ENCODE measurements around the gene AZGP1.
"Not testable (repeated sequence)": the region's sequence is repeated elsewhere in the genome, so short reads cannot be mapped to it uniquely, and the experiment has no call there.

AZGP1 gene

DNA sequence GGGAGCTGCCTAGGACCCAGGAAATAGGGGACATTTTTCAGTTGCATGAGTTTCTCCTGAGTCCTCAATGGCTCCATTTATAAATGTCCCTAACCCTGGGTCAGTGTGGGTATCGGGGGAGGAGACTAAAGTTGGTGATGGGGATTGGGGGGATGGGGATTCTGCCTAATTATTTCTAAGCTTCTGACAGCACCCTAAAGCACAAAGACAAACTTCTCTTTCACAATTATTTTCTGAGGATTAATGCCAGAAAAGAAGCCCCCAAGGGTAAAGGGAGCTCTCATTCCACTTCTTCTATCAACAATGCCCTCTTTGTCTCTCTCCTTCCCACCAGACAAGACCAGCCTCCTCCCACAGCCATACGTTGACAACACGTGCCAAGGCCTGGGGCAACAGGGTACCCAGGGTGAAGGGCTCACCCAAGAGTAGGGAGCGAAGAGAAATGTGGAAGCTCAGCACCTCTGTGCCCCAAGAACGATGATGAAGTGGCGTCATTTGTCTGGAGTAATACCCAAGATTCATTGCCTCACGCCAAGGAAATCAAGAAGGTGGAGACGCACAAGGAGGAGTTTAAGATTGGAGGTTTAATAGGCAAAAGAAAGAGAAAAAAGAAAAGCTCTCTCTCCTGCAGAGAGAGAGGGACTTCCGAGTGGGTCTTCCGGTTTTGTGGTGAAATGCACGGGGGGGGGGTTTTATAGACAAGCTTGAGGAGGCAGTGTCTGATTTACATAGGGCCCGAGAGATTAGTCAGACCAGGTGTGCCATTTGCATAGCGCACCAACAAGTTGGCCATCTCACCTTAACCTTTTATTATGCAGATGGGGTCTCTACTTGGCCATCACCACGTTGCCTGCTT is 32.0 kb downstream of the AZGP1 start:
- H3K27me3 Mint-ChIP-seq = peaks cover 5% of the 10 kb centered on the region
- peak overlapping the region; percentile 38 for H3K4me3 Mint-ChIP-seq
- H3K27ac Mint-ChIP-seq = no peak overlapping the region
- peaks cover 6% of the 10 kb centered on the region for H3K9me3 Mint-ChIP-seq
- H3K36me3 Mint-ChIP-seq = no peaks in the 10 kb centered on the region
- peaks cover 10% of the 10 kb centered on the region for H3K4me1 Mint-ChIP-seq

DNA sequence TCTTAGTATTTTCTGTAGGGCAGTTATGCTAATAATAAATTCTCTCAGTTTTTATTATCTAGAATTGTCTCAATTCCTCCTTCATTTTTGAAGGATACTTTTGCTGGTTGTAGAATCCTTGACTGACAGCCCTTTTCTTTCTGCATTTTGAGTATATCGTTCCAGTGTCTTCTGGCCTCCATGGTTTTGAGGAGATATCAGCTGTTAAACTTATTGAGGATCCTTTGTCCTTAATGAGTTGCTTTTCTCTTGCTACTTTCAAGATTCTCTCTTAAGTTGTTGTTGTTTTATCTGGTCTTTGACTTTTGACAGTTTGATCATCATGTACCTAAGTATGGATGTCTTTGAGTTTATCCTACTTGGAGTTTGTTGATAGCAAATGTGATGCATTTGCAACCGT is 37.5 kb downstream of the AZGP1 start:
- Mint-ChIP-seq H3K4me1 (peaks cover 12% of the 10 kb centered on the region), H3K27ac (no peak overlapping the region), H3K9me3 (peaks cover 9% of the 10 kb centered on the region), H3K27me3 (peaks cover 5% of the 10 kb centered on the region), H3K36me3 (no peaks in the 10 kb centered on the region), H3K4me3 (no peak overlapping the region)

DNA sequence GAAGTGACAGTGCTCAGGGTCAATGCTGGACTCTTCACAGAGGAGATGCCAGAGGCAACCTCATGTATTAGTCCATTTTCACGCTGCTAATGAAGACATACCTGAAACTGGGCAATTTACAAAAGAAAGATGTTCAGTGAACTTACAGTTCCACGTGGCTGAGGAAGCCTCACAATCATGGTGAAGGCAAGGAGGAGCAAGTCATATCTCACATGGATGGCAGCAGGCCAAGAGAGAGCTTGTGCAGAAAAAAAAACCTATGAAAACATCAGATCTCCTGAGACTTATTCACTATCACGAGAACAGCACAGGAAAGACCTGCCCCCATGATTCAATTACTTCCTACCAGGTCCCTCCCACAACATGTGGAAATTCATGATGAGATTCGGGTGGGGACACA is 40.8 kb downstream of the AZGP1 start:
- H3K27ac Mint-ChIP-seq, H3K4me3 Mint-ChIP-seq, H3K27me3 Mint-ChIP-seq, H3K9me3 Mint-ChIP-seq, H3K36me3 Mint-ChIP-seq: not testable (repeated sequence)
- H3K4me1 Mint-ChIP-seq = peaks cover 18% of the 10 kb centered on the region

DNA sequence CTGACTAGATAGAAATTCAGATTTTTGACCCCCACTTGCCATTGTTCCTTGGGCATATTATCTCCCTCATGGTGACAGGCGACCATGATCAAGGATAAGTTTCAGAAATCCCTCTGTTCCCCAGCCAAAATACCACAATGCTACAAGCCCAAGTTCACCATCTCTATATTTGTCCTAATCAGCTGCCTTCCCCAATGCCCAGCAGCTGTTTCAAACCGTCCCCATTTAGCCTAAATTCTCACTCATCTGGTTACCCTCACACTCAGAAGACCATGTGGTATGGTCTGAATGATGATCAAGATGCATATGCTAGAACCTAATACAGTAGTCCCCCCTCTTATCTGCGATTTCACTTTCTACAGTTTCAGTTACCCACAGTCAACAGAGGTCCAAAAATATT is 45.5 kb downstream of the AZGP1 start:
- Mint-ChIP-seq H3K4me3 (no peak overlapping the region), H3K27me3 (peaks cover 1% of the 10 kb centered on the region), H3K9me3 (no peaks in the 10 kb centered on the region), H3K4me1 (peaks cover 37% of the 10 kb centered on the region), H3K36me3 (no peaks in the 10 kb centered on the region), H3K27ac (no peak overlapping the region)

DNA sequence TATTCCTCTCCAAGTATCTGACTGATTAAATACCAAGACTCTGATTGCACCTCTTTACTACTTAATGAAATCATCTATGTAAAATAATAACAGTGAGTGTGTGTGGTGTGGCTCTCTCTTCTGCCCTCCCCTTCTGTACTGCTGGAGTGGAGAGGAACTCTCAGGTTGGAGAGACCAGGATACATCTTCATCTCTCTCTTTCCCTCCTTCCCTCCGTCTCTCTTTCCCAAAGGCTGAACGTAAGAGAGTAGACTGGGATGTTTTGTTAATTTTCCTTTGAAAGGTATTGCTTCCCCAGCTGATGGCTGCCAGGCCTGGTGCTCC is 46.1 kb downstream of the AZGP1 start:
- Mint-ChIP-seq H3K4me3 (peak overlapping the region; percentile 75), H3K36me3 (no peaks in the 10 kb centered on the region), H3K4me1 (peaks cover 30% of the 10 kb centered on the region), H3K27me3 (peaks cover 1% of the 10 kb centered on the region), H3K9me3 (no peaks in the 10 kb centered on the region), H3K27ac (peak overlapping the region; percentile 77)

DNA sequence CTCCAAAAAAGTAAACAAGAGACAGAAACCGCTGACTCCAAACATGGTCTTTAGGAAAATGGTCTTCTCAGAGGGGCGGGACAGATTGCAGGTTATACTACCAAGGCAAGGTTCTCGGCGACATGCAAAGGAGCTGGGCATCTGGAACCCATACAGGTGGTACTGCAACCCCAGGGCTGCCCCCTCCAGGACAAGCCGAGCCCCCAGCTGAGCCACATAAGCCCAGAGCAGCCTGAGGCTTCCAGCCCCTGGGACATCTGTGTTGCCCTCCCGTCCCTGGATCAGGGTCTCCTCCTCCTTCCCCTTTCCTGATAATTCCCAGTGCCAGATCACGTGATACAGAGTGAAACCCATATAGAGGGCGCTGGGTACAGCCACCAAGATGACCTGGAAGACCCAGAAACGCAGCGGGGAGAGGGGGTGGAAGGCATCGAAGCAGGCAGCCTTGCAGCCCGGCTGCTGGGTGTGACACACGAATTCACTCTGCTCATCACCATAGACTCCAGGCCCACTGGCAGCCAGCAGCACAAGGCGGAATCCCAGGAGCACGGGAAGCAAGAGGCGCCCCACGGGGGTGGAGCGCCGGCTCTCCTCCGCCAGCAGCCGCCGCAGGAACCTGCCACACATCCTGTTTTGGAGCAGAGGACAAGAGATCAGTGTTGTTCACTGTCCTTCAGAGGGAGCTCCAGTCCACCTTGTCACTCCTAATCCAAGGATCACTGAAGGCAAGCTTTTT is 46.7 kb downstream of the AZGP1 start, which contains the start of gene GJC3:
TSS of gene GJC3 (minus strand) at position 627 of the 736 bp plus-strand sequence. CDS start at position 627, 0 bp downstream.
- H3K36me3 Mint-ChIP-seq = no peaks in the 10 kb centered on the region
- H3K9me3 Mint-ChIP-seq = no peaks in the 10 kb centered on the region
- H3K27me3 Mint-ChIP-seq = peaks cover 1% of the 10 kb centered on the region
- H3K27ac Mint-ChIP-seq = peak within 1 kb of the TSS; percentile 77
- peaks cover 28% of the 10 kb centered on the region for H3K4me1 Mint-ChIP-seq
- peak within 1 kb of the TSS; percentile 75 for H3K4me3 Mint-ChIP-seq

DNA sequence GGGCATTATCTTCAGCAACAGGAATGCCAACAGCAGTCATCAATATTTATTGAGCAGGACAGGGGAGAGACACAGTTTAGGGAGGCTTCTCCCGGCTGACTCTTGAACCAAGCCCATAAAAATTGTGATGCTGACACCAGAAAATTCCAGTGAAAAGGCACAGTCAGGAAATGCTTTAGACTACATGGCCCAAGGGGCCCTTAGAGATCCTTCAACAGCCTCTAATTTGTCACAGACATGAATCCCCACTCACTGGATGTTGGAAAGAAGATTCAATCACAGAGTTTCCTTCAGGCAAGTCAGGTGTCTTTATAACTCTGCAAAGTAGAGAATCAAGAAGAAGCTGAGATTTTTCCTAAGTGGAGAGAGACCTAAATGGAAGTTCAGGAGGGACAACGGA is 47.6 kb downstream of the AZGP1 start:
- H3K27me3 Mint-ChIP-seq = peaks cover 1% of the 10 kb centered on the region
- H3K4me1 Mint-ChIP-seq = peaks cover 28% of the 10 kb centered on the region
- no peak overlapping the region for H3K27ac Mint-ChIP-seq
- H3K36me3 Mint-ChIP-seq = no peaks in the 10 kb centered on the region
- peak overlapping the region; percentile 75 for H3K4me3 Mint-ChIP-seq
- no peaks in the 10 kb centered on the region for H3K9me3 Mint-ChIP-seq

- no peak overlapping the region for H3K27ac Mint-ChIP-seq
- no peak overlapping the region for H3K4me3 Mint-ChIP-seq
- peaks cover 28% of the 10 kb centered on the region for H3K4me1 Mint-ChIP-seq
- H3K9me3 Mint-ChIP-seq = no peaks in the 10 kb centered on the region
- H3K36me3 Mint-ChIP-seq = no peaks in the 10 kb centered on the region
- H3K27me3 Mint-ChIP-seq = peaks cover 1% of the 10 kb centered on the region
These were observed 48.3 kb downstream of the AZGP1 start for GRCh38 chr7:99927536-99927935.

GRCh38 chr7:99926321-99926720 is 49.5 kb downstream of the AZGP1 start:
- Mint-ChIP-seq H3K4me1 (peaks cover 32% of the 10 kb centered on the region), H3K27me3 (peaks cover 1% of the 10 kb centered on the region), H3K9me3 (no peaks in the 10 kb centered on the region), H3K4me3 (no peak overlapping the region), H3K27ac (no peak overlapping the region), H3K36me3 (peaks cover 3% of the 10 kb centered on the region)

GRCh38 chr7:99923200-99923599 is 52.6 kb downstream of the AZGP1 start:
- H3K27me3 Mint-ChIP-seq = peaks cover 1% of the 10 kb centered on the region
- H3K4me3 Mint-ChIP-seq = no peak overlapping the region
- peaks cover 24% of the 10 kb centered on the region for H3K4me1 Mint-ChIP-seq
- peaks cover 10% of the 10 kb centered on the region for H3K36me3 Mint-ChIP-seq
- no peak overlapping the region for H3K27ac Mint-ChIP-seq
- H3K9me3 Mint-ChIP-seq = no peaks in the 10 kb centered on the region

GRCh38 chr7:99920149-99920548 is 55.7 kb downstream of the AZGP1 start:
- Mint-ChIP-seq H3K27me3 (no peaks in the 10 kb centered on the region), H3K4me3 (peak overlapping the region; percentile 99), H3K4me1 (peaks cover 47% of the 10 kb centered on the region), H3K9me3 (no peaks in the 10 kb centered on the region), H3K36me3 (peaks cover 15% of the 10 kb centered on the region), H3K27ac (peak overlapping the region; percentile 98)

GRCh38 chr7:99919814-99920112 is 56.1 kb downstream of the AZGP1 start:
- peaks cover 15% of the 10 kb centered on the region for H3K36me3 Mint-ChIP-seq
- H3K27ac Mint-ChIP-seq = peak overlapping the region; percentile 98
- no peaks in the 10 kb centered on the region for H3K9me3 Mint-ChIP-seq
- no peaks in the 10 kb centered on the region for H3K27me3 Mint-ChIP-seq
- peaks cover 50% of the 10 kb centered on the region for H3K4me1 Mint-ChIP-seq
- H3K4me3 Mint-ChIP-seq = peak overlapping the region; percentile 99

DNA sequence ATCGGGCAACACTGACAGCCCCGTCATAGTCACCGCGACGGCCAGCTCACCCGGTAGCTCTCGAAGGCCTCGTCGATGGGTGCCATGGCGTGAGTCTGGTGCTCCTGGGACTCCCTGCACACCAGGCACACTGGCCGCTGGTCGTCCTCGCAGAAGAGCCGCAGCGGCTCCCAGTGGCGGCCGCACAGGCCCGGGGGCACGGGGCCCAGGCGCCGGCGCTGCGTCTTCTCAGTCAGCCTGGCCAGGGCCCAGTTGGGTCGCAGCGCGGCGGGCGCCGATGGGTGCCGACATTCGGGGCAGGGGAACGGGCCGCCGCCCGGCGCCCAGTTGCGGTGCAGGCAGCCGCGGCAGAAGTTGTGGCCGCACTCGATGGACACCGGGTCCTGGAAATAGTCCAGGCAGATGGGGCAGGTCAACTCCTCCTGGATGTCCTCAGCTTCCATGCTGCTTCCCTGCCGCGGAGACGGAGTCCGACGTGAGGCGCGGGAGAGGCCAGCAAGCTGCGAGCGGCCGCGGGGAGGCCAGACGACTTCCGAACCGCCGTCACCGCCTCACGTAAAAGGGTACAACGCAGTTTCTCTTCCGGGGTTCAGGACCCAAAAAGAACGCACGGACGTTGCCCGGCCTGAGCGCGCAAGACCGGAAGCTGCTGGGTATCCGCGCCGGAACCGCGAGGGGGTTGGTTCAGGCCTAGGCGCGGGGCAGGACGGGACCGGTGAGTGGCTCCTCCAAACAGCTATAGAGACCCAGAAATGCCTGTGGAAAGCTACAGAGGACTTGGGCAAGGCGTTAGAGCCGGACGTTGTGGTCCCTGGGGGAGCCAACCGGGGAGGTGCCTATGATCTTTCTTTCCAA is 56.6 kb downstream of the AZGP1 start, which contains the start of gene TRIM4:
TSS of gene TRIM4 (minus strand) at position 572 of the 855 bp plus-strand sequence. CDS start at position 443, 129 bp downstream.
- H3K9me3 Mint-ChIP-seq = no peaks in the 10 kb centered on the region
- H3K4me1 Mint-ChIP-seq = peaks cover 55% of the 10 kb centered on the region
- peaks cover 15% of the 10 kb centered on the region for H3K36me3 Mint-ChIP-seq
- peak within 1 kb of the TSS; percentile 98 for H3K27ac Mint-ChIP-seq
- H3K4me3 Mint-ChIP-seq = peak within 1 kb of the TSS; percentile 99
- no peaks in the 10 kb centered on the region for H3K27me3 Mint-ChIP-seq

Data from activated naive CD4-positive, alpha-beta T cell treated with anti-CD3 and anti-CD28 coated beads, Interleukin-2, amount 50 U/mL, for 24 hours (primary cell).